Measurements from ENCODE around the gene CDC27. TPM values are rescaled to one million over a fixed set of nuclear protein-coding genes. Genes with fewer than 3 reads are reported as not detected.
"Not testable (repeated sequence)": the region's sequence is repeated elsewhere in the genome, so short reads cannot be mapped to it uniquely, and the experiment has no call there.

The CDC27 gene
- polyA plus RNA-seq, 3 donors = 19.7 to 52.0 (median 33.0) TPM

GRCh38 chr17:47166854-47167253, 22.2 kb downstream of the CDC27 start:
- H3K79me2 ChIP-seq (ENCODE audit: insufficient read depth, low read length) = peaks cover 49% of the 10 kb centered on the region
- H3K4me3 Mint-ChIP-seq; H3K4me3 ChIP-seq (replicated peaks in 1 of 3; ENCODE audit: low read depth in 2 of 3, low read length in 3 of 3); H2AFZ ChIP-seq (ENCODE audit: insufficient read depth, low read depth, low read length, poor library complexity, severe bottlenecking); intact Hi-C loops (cut with micrococcal nuclease); H3K4me1 Mint-ChIP-seq; H3K27ac ChIP-seq (ENCODE audit: low read depth in 1 of 2, low read length in 2 of 2); H3K9me3 ChIP-seq (replicated peaks in 1 of 2; ENCODE audit: control insufficient read depth in 1 of 2, insufficient read depth in 1 of 2, low read length in 2 of 2); H3K27me3 ChIP-seq (ENCODE audit: control insufficient read depth in 2 of 2, insufficient read depth in 2 of 2, low read length in 2 of 2); H3K27me3 Mint-ChIP-seq (ENCODE audit: low read depth in 3 of 3); H3K9me3 Mint-ChIP-seq; H3K4me2 ChIP-seq (replicated peaks; ENCODE audit: extremely low read depth, low read length, poor library complexity, severe bottlenecking); DNase-seq; H3K4me1 ChIP-seq (ENCODE audit: control insufficient read depth in 1 of 2, insufficient read depth in 2 of 2, low read length in 2 of 2); H3K9ac ChIP-seq (ENCODE audit: insufficient read depth, low read length, poor library complexity, severe bottlenecking): not testable (repeated sequence)
- peaks cover 35% of the 10 kb centered on the region for H4K20me1 ChIP-seq (ENCODE audit: insufficient read depth, low read length)
- peaks cover 52 to 76% of the 10 kb centered on the region in 2 donors for H3K36me3 Mint-ChIP-seq
- H3K27ac Mint-ChIP-seq = peak overlapping the region in 2 of 7 donors; percentile 5 to 42
- H3K36me3 ChIP-seq (replicated peaks in 1 of 2; ENCODE audit: control insufficient read depth in 1 of 2, insufficient read depth in 2 of 2, low read length in 2 of 2) = peaks cover 66 to 94% of the 10 kb centered on the region in 2 donors
- no CpG with 5 or more reads among the region's 5 CpGs for WGBS (ENCODE audit: insufficient coverage)

DNA sequence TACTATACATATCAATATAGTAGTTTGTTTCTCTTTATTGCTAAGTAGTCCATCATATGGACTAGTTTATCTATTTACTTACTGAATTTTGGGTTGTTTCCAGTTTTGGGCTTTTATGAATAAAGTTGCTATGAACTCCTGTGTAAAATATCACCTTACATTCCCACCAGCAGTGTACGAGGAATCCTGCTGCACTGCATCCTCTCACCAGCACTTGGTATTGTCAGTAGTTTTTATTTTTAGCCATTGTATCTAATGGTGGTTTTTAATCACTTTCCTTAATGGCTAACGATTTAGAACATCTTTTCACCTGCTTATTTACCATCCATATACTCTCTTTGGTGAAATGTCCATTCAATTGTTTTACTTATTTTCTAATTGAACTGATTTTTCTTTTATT, 24.0 kb downstream of the CDC27 start:
- Mint-ChIP-seq H3K27ac (no peak overlapping the region), H3K4me1 (peaks cover 5% of the 10 kb centered on the region), H3K9me3 (no peaks in the 10 kb centered on the region), H3K27me3 (ENCODE audit: low read depth in 3 of 3) (no peaks in the 10 kb centered on the region), H3K4me3 (no peak overlapping the region), H3K36me3 (peaks cover 59 to 85% of the 10 kb centered on the region in 2 donors)
- WGBS (ENCODE audit: insufficient coverage) = no CpG with 5 or more reads among the region's 2 CpGs
- peaks cover 36% of the 10 kb centered on the region for H3K79me2 ChIP-seq (ENCODE audit: insufficient read depth, low read length)
- no peak overlapping the region for H3K4me3 ChIP-seq (replicated peaks in 1 of 3; ENCODE audit: low read depth in 2 of 3, low read length in 3 of 3)
- no peaks in the 10 kb centered on the region for H3K27me3 ChIP-seq (ENCODE audit: control insufficient read depth in 2 of 2, insufficient read depth in 2 of 2, low read length in 2 of 2)
- no peak overlapping the region for H3K9ac ChIP-seq (ENCODE audit: insufficient read depth, low read length, poor library complexity, severe bottlenecking)
- H2AFZ ChIP-seq (ENCODE audit: insufficient read depth, low read depth, low read length, poor library complexity, severe bottlenecking) = no peak overlapping the region
- intact Hi-C loops (cut with micrococcal nuclease) = no loop called here
- no peak overlapping the region for H3K27ac ChIP-seq (ENCODE audit: low read depth in 1 of 2, low read length in 2 of 2)
- peaks cover 17% of the 10 kb centered on the region for H4K20me1 ChIP-seq (ENCODE audit: insufficient read depth, low read length)
- H3K36me3 ChIP-seq (replicated peaks in 1 of 2; ENCODE audit: control insufficient read depth in 1 of 2, insufficient read depth in 2 of 2, low read length in 2 of 2) = peaks cover 69 to 94% of the 10 kb centered on the region in 2 donors
- H3K4me2 ChIP-seq (replicated peaks; ENCODE audit: extremely low read depth, low read length, poor library complexity, severe bottlenecking) = no peak overlapping the region
- no peaks in the 10 kb centered on the region for H3K4me1 ChIP-seq (ENCODE audit: control insufficient read depth in 1 of 2, insufficient read depth in 2 of 2, low read length in 2 of 2)
- DNase-seq = no peak
- no peaks in the 10 kb centered on the region for H3K9me3 ChIP-seq (replicated peaks in 1 of 2; ENCODE audit: control insufficient read depth in 1 of 2, insufficient read depth in 1 of 2, low read length in 2 of 2)
- TF ChIP-seq CTCF (IDR thresholded peaks at IDR 0.05) = no peak
